AG04450 (cell line): ENCODE measurements around the gene KIF3A. TPM values are rescaled to one million over a fixed set of nuclear protein-coding genes. Genes with fewer than 3 reads are reported as not detected.
"Not testable (repeated sequence)": the region's sequence is repeated elsewhere in the genome, so short reads cannot be mapped to it uniquely, and the experiment has no call there.

Source experiments
- CTCF ChIA-PET: fragments of 300-600, 350-600 bp; formaldehyde crosslinking; extraction: SDS; loops from one replicate; lab custom pipeline; 2022; ENCODE audit warnings: antibody characterized with exemption, inconsistent platforms; lab: Charles Lee
- POLR2A ChIA-PET: fragments of 350-600 bp; formaldehyde crosslinking; extraction: SDS; loops from one replicate; lab custom pipeline; 2021; ENCODE audit warnings: antibody characterized with exemption, inconsistent platforms; lab: Yijun Ruan, JAX
- DNase-seq: peaks from one replicate; pipeline ENCODE4 v3.0.0-alpha.2; 2011; ENCODE audit warnings: low read depth, low spot score
- H3K27ac ChIP-seq: one replicate; pipeline ENCODE4 v1.5.1; 2012; ENCODE audit warnings: low read depth, low read length, control low read depth
- H3K27me3 ChIP-seq: one replicate; pipeline ENCODE4 v1.6.0; 2012; ENCODE audit warnings: low read length; ENCODE audit not compliant: control insufficient read depth, insufficient read depth
- H3K4me3 ChIP-seq: 2 replicates; pipeline ENCODE4 v1.5.1; 2011; ENCODE audit warnings: mild to moderate bottlenecking, low read depth, low read length, control low read depth
- H3K9me3 ChIP-seq: 2 replicates; pipeline ENCODE4 v1.5.1; 2012; ENCODE audit warnings: low read length; ENCODE audit not compliant: control insufficient read depth, insufficient read depth
- CTCF ChIP-seq: IDR thresholded peaks from 2 replicates; pipeline ENCODE4 v1.5.1; 2011; ENCODE audit warnings: low read depth, low read length, control low read depth, inconsistent platforms
- polyA plus RNA-seq: library from polyadenylated mRNA; depleted of rRNA; stranded (reverse); fragments of >200 nt; gene quantifications from 2 replicates; pipeline ENCODE4 v1.2.3, GENCODE V29; 2011

Gene KIF3A
- polyA plus RNA-seq, 1 experiment = 8.9 TPM

- Histone ChIP-seq H3K27me3 (no peaks in the 10 kb centered on the region), H3K27ac (no peak overlapping the region), H3K9me3 (no peaks in the 10 kb centered on the region), H3K4me3 (no peak overlapping the region)
- CTCF ChIA-PET = interaction anchor here (0.9 to 3.6 kb wide), 3 partner anchors 11 to 179 kb away, joined by 3 to 19 read pairs (median 3); no protein-coding TSS in a partner anchor
- POLR2A ChIA-PET = no interaction called here
- TF ChIP-seq CTCF = no peak
- DNase-seq = no peak
Observed at GRCh38 chr5:132704875-132705274, 32.5 kb downstream of the KIF3A start.

GRCh38 chr5:132695956-132696355 lies 41.4 kb downstream of the KIF3A start:
- no peak overlapping the region for H3K4me3 ChIP-seq
- DNase-seq = no peak
- ChIA-PET POLR2A (no interaction called here), CTCF (interaction anchor here (1.0 to 3.4 kb wide), 3 partner anchors 19 to 309 kb away, joined by 4 to 8 read pairs (median 4); no protein-coding TSS in a partner anchor)
- H3K9me3 ChIP-seq = no peaks in the 10 kb centered on the region
- TF ChIP-seq CTCF = no peak
- H3K27me3 ChIP-seq = no peaks in the 10 kb centered on the region
- H3K27ac ChIP-seq = no peak overlapping the region

- CTCF ChIA-PET = no interaction called here
- DNase-seq = no peak
- POLR2A ChIA-PET = no interaction called here
- H3K9me3 ChIP-seq = no peaks in the 10 kb centered on the region
- H3K4me3 ChIP-seq = no peak overlapping the region
- no peaks in the 10 kb centered on the region for H3K27me3 ChIP-seq
- no peak for TF ChIP-seq CTCF
- no peak overlapping the region for H3K27ac ChIP-seq
Observed at GRCh38 chr5:132692632-132692967, 44.7 kb downstream of the KIF3A start.

GRCh38 chr5:132691755-132692631 lies 45.4 kb downstream of the KIF3A start:
- CTCF ChIA-PET = not testable (repeated sequence)

GRCh38 chr5:132690156-132690555 lies 47.2 kb downstream of the KIF3A start:
- Histone ChIP-seq H3K9me3 (no peaks in the 10 kb centered on the region), H3K4me3 (no peak overlapping the region), H3K27me3 (no peaks in the 10 kb centered on the region), H3K27ac (no peak overlapping the region)
- no peak for DNase-seq
- TF ChIP-seq CTCF = no peak
- POLR2A ChIA-PET = no interaction called here
- CTCF ChIA-PET = no interaction called here

More at GRCh38 chr5:132691755-132692631, 45.4 kb downstream of the KIF3A start:
- H3K9me3 ChIP-seq, DNase-seq, H3K4me3 ChIP-seq, POLR2A ChIA-PET, H3K27me3 ChIP-seq, H3K27ac ChIP-seq: not testable (repeated sequence)
